K562 (cell line): ENCODE results near the gene PLXNA2. TPM values are rescaled to one million over a fixed set of nuclear protein-coding genes. Genes with fewer than 3 reads are reported as not detected.

ENCODE experiments used
- ATAC-seq: fragments of 200-7000 bp; cut with Tn5 transposase; 3 replicates; pipeline ENCODE4 v1.9.1; 2020; ENCODE audit warnings: moderate library complexity
- BruUV-seq: library from RNA; stranded (reverse); fragments of 400-500 nt; replicated peaks from 2 replicates; lab custom pipeline; 2021; lab: Mats Ljungman, UMichigan
- CTCF ChIA-PET: fragments of 300-600 bp; formaldehyde crosslinking; extraction: SDS; loops from one replicate; lab custom pipeline; 2021; ENCODE audit warnings: low intra/inter-chr PET ratio; lab: Yijun Ruan, JAX
- POLR2A ChIA-PET: fragments of 300-600, 350-650 bp; sonication (Branson Sonifier 250); formaldehyde crosslinking; extraction: SDS; loops from one replicate; lab custom pipeline; 2021; ENCODE audit warnings: antibody characterized with exemption, inconsistent platforms; lab: Yijun Ruan, JAX
- DNase-seq, 4 experiments: peaks; one replicate each; pipeline versions ENCODE4 v3.0.0 to v3.0.0-alpha.2; 2011 to 2018; ENCODE audit warnings: low spot score in 3 of 4, mixed read lengths in 3 of 4; ENCODE audit errors: extremely low read depth in 1 of 4
- FAIRE-seq: peaks from 2 replicates; lab custom pipeline; 2011; peaks lifted over from hg19 to GRCh38; lab: Jason Lieb, UNC
- H2AFZ ChIP-seq: 2 replicates; pipeline ENCODE4 v1.6.0; 2011; ENCODE audit warnings: low read depth, low read length, control low read depth, inconsistent platforms
- H3K27ac ChIP-seq: fragments of 200-600 bp; 3 replicates; pipeline ENCODE4 v1.8.0; 2011; ENCODE audit warnings: low read depth, mild to moderate bottlenecking, control low read depth, inconsistent platforms, low read length, moderate library complexity, mixed read lengths; ENCODE audit errors: extremely low read depth
- H3K27me3 ChIP-seq, 2 experiments: fragments of 300-600 bp in 1 of 2; 2 replicates in 1 of 2; 3 replicates in 1 of 2; pipeline versions ENCODE4 v1.6.0 to v1.8.0; 2011; ENCODE audit warnings: inconsistent platforms in 2 of 2, low read length in 2 of 2, mild to moderate bottlenecking in 1 of 2, mixed read lengths in 1 of 2, moderate library complexity in 1 of 2; ENCODE audit not compliant: control insufficient read depth in 2 of 2, insufficient read depth in 2 of 2
- H3K36me3 ChIP-seq: fragments of 300-600 bp; 3 replicates; pipeline ENCODE4 v1.8.0; 2011; ENCODE audit warnings: mild to moderate bottlenecking, low read length, inconsistent platforms; ENCODE audit not compliant: control insufficient read depth, insufficient read depth
- H3K4me1 ChIP-seq, 2 experiments: fragments of 200-600 bp in 1 of 2; replicated peaks in 1 of 2; 2 replicates in 1 of 2; 3 replicates in 1 of 2; pipeline versions ENCODE4 v1.5.1 to v1.8.0; 2011; ENCODE audit warnings: inconsistent platforms in 2 of 2, low read length in 2 of 2, mild to moderate bottlenecking in 1 of 2, mixed read lengths in 1 of 2, moderate library complexity in 1 of 2; ENCODE audit not compliant: control insufficient read depth in 2 of 2, insufficient read depth in 2 of 2
- H3K4me2 ChIP-seq: 2 replicates; pipeline ENCODE4 v1.6.1; 2011; ENCODE audit warnings: low read length, control low read depth, inconsistent platforms, mixed read lengths; ENCODE audit not compliant: insufficient read depth
- H3K4me3 ChIP-seq: fragments of 200-600 bp; sonication (generic), shearing (Covaris generic); 2 replicates; pipeline ENCODE4 v1.5.1; 2016; ENCODE audit warnings: control low read depth, inconsistent platforms
- H3K79me2 ChIP-seq: fragments of 200-600 bp; 3 replicates; pipeline ENCODE4 v1.8.0; 2011; ENCODE audit warnings: low read length, inconsistent platforms; ENCODE audit not compliant: control insufficient read depth, insufficient read depth
- H3K9ac ChIP-seq, 2 experiments: 2 replicates each; pipeline versions ENCODE4 v1.6.0 to v1.6.1; 2011; ENCODE audit warnings: low read depth in 2 of 2, low read length in 2 of 2, control low read depth in 1 of 2, inconsistent platforms in 1 of 2, mild to moderate bottlenecking in 1 of 2, mixed read lengths in 1 of 2; ENCODE audit not compliant: insufficient read depth in 1 of 2
- H3K9me1 ChIP-seq: one replicate; pipeline ENCODE4 v1.6.0; 2011; ENCODE audit warnings: inconsistent platforms, mild to moderate bottlenecking, low read length, moderate library complexity; ENCODE audit not compliant: control insufficient read depth, insufficient read depth
- H3K9me3 ChIP-seq: replicated peaks from 2 replicates; pipeline ENCODE4 v1.5.1; 2011; ENCODE audit warnings: low read depth, low read length, inconsistent platforms; ENCODE audit not compliant: control insufficient read depth, insufficient read depth
- H4K20me1 ChIP-seq: replicated peaks from 2 replicates; pipeline ENCODE4 v1.6.1; 2011; ENCODE audit warnings: low read length, inconsistent platforms, mixed read lengths; ENCODE audit not compliant: control insufficient read depth, insufficient read depth
- BRCA1 ChIP-seq, 2 experiments: fragments of 450-650 bp in 1 of 2; sonication (generic) in 1 of 2; formaldehyde crosslinking in 1 of 2; IDR thresholded peaks; 2 replicates each; pipeline versions ENCODE4 v1.5.0 to v1.6.1; 2017 to 2020; ENCODE audit warnings: mild to moderate bottlenecking in 1 of 2, missing genetic modification reagents in 1 of 2
- CBFA2T2 ChIP-seq: fragments of 450-650 bp; conservative IDR thresholded peaks from 2 replicates; pipeline ENCODE4 v1.6.1; 2017; ENCODE audit warnings: mild to moderate bottlenecking
- CBFA2T3 ChIP-seq: fragments of 450-650 bp; IDR thresholded peaks from 2 replicates; pipeline ENCODE4 v1.6.1; 2017
- CHD4 ChIP-seq: fragments of 200-600 bp; sonication (generic); IDR thresholded peaks from 3 replicates; pipeline ENCODE4 v1.6.1; 2012; ENCODE audit warnings: low read depth, mild to moderate bottlenecking, mixed read lengths, low read length, inconsistent platforms; ENCODE audit not compliant: insufficient read depth, insufficient replicate concordance, poor library complexity, severe bottlenecking
- HMBOX1 ChIP-seq: sonication (generic); IDR thresholded peaks from 2 replicates; pipeline ENCODE4 v1.6.1; 2016
- PHB2 ChIP-seq: fragments of 450-650 bp; IDR thresholded peaks from 2 replicates; pipeline ENCODE4 v1.6.1; 2017; ENCODE audit warnings: low read depth
- SMAD4 ChIP-seq: fragments of 250-450 bp; sonication (Bioruptor Pico); conservative IDR thresholded peaks from 2 replicates; pipeline ENCODE4 v1.8.0; 2021; ENCODE audit warnings: inconsistent platforms, mild to moderate bottlenecking, moderate library complexity
- YBX1 ChIP-seq: fragments of 450-650 bp; IDR thresholded peaks from 2 replicates; pipeline ENCODE4 v1.7.1; 2016; ENCODE audit warnings: mild to moderate bottlenecking
- ZNF165 ChIP-seq: fragments of 250-450 bp; sonication (Bioruptor Pico); IDR thresholded peaks from 2 replicates; pipeline ENCODE4 v1.4.0; 2020; ENCODE audit warnings: borderline replicate concordance
- WGBS: fragments of 100-300 bp; shearing (Covaris generic); methylation state at CpG from one replicate; pipeline ENCODE4 v1.1.6; 2016; ENCODE audit warnings: low coverage, mixed read lengths; ENCODE audit not compliant: insufficient coverage; ENCODE audit errors: missing lambda C conversion rate; 5-methylcytosine and 5-hydroxymethylcytosine counted together
- in situ Hi-C: fragments of 300-500 bp; cut with MboI; formaldehyde crosslinking; loops from 4 replicates; pipeline ENCODE4 v1.15.0; 2018; ENCODE audit warnings: inconsistent platforms, mixed read lengths
- intact Hi-C: fragments of 100-400 bp; cut with micrococcal nuclease; formaldehyde crosslinking; loops from 2 replicates; pipeline ENCODE4 v1.14.2; 2022
- polyA plus RNA-seq, 8 experiments: library from polyadenylated mRNA; depleted of rRNA in 4 of 8; stranded (reverse) in 5 of 8; unstranded in 3 of 8; fragments of >200 nt; fragmentation: Nextera tagmentation in 2 of 8; fragmentation: Illumina TruSeq in 1 of 8; extraction: Ambion mirVana in 2 of 8; extraction: Trizol in 1 of 8; gene quantifications; 2 replicates each; pipeline versions ENCODE4 v1.2.1 to v1.2.3, GENCODE V29; 2011 to 2014; ENCODE audit warnings: inconsistent platforms in 1 of 8, missing spikeins in 1 of 8
- total RNA-seq, 7 experiments: library from RNA; depleted of rRNA in 6 of 7; stranded (reverse); fragments of >200 nt in 6 of 7; fragmentation: Illumina TruSeq in 2 of 7; extraction: Trizol in 2 of 7; gene quantifications; 2 replicates each; pipeline versions ENCODE4 v1.2.1 to v1.2.3, GENCODE V29; 2011 to 2021; ENCODE audit warnings: low replicate concordance in 1 of 7
- TF ChIP-seq, protein P1 (sequence below): sonication (generic); formaldehyde crosslinking; IDR thresholded peaks from 2 replicates; pipeline ENCODE4 v1.8.0; 2023; ENCODE audit warnings: mild to moderate bottlenecking, missing genetic modification reagents

Gene PLXNA2
- total and polyA plus RNA-seq, 9 of the 15 experiments (the other 6 are each of a cell fraction or from before 2014, with no cell fraction given): 0.01 to 1.3 (median 0.32) TPM

- peaks cover 59 to 84% of the 10 kb centered on the region in 2 experiments for H3K4me1 ChIP-seq
- no peak for ATAC-seq
- H3K9me1 ChIP-seq: no peaks in the 10 kb centered on the region
- intact Hi-C loops (no loop called here), in situ Hi-C loops (no loop called here)
- ChIA-PET CTCF (no interaction called here), POLR2A (interaction anchor here (0.7 to 3.0 kb wide), 7 partner anchors 9 to 1795 kb away, joined by 3 to 17 read pairs (median 5); no protein-coding TSS in a partner anchor)
- no TSS peak for BruUV-seq
- H3K4me2 ChIP-seq: no peak overlapping the region
- FAIRE-seq: no peak
- no peak for DNase-seq
- H3K36me3 ChIP-seq: no peaks in the 10 kb centered on the region
- peak overlapping the region; percentile 40; the same call in 1 of the 2 replicates for H2AFZ ChIP-seq
- H3K79me2 ChIP-seq: no peaks in the 10 kb centered on the region
- H3K9ac ChIP-seq: no peak overlapping the region; a peak in 1 of 4 replicates
- H3K27me3 ChIP-seq: no peaks in the 10 kb centered on the region
- no peaks in the 10 kb centered on the region for H4K20me1 ChIP-seq
- no peaks in the 10 kb centered on the region for H3K9me3 ChIP-seq
- TF ChIP-seq CBFA2T2 (no peak), CHD4 (no peak), SMAD4 (no peak)
- TF ChIP-seq, all 486 proteins: peak for 0
- 70% methylated on average over 14 of the region's 14 CpGs for WGBS
- H3K4me3 ChIP-seq: no peak overlapping the region
- H3K27ac ChIP-seq: no peak overlapping the region
Observed at GRCh38 chr1:208222376-208223126, 21.6 kb downstream of the PLXNA2 start.

DNA sequence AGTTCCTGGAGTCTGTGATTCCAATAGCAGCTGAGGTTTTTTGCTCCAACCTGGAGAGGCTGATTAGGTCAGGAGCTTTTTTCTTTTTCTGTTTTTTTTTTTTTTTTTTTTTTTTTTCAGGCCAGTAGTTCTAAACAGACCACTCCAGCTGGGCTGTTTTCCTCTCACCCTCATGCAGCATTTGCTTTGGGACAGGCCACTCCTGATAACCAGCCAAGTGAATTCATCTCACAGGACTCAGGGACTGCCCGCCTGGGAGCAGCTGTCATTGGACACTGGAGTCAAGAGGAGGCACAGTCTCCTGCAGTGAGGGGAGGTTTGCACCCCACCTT is 22.9 kb downstream of the PLXNA2 start:
- Histone ChIP-seq H3K9me3 (no peaks in the 10 kb centered on the region), H3K4me3 (no peak overlapping the region), H3K36me3 (no peaks in the 10 kb centered on the region), H3K4me1 (peaks cover 63 to 72% of the 10 kb centered on the region in 2 experiments), H3K9ac (peak overlapping the region in 1 of 2 experiments; percentile 58; a peak in 1 of 4 replicates), H4K20me1 (no peaks in the 10 kb centered on the region), H3K79me2 (no peaks in the 10 kb centered on the region), H3K27ac (peak overlapping the region; percentile 88; the same call in 1 of the 3 replicates), H3K27me3 (no peaks in the 10 kb centered on the region), H3K9me1 (no peaks in the 10 kb centered on the region), H3K4me2 (no peak overlapping the region), H2AFZ (peak overlapping the region; percentile 92)
- ATAC-seq (no peak), FAIRE-seq (no peak), DNase-seq (peak; percentile 35 to 54 (median 40))
- intact Hi-C loops: no loop called here
- CTCF ChIA-PET: interaction anchor here (0.7 kb wide), 1 partner anchor 1031 kb away, joined by 4 read pairs; no protein-coding TSS in a partner anchor
- POLR2A ChIA-PET: interaction anchor here (0.5 to 3.0 kb wide), 9 partner anchors 9 to 271 kb away, joined by 3 to 17 read pairs (median 3); no protein-coding TSS in a partner anchor
- WGBS: 60% methylated on average over 1 of the region's 1 CpG
- BruUV-seq: no TSS peak
- in situ Hi-C loops: no loop called here
- TF ChIP-seq HMBOX1 (no peak), CBFA2T3 (peak; percentile 52), PHB2 (no peak), BRCA1 (IDR thresholded peaks at IDR 0.05) (no peak), BRCA1 (CRISPR knock-in tag; IDR thresholded peaks at IDR 0.05) (no peak), YBX1 (no peak), ZNF165 (no peak)
- TF ChIP-seq, protein P1, sequence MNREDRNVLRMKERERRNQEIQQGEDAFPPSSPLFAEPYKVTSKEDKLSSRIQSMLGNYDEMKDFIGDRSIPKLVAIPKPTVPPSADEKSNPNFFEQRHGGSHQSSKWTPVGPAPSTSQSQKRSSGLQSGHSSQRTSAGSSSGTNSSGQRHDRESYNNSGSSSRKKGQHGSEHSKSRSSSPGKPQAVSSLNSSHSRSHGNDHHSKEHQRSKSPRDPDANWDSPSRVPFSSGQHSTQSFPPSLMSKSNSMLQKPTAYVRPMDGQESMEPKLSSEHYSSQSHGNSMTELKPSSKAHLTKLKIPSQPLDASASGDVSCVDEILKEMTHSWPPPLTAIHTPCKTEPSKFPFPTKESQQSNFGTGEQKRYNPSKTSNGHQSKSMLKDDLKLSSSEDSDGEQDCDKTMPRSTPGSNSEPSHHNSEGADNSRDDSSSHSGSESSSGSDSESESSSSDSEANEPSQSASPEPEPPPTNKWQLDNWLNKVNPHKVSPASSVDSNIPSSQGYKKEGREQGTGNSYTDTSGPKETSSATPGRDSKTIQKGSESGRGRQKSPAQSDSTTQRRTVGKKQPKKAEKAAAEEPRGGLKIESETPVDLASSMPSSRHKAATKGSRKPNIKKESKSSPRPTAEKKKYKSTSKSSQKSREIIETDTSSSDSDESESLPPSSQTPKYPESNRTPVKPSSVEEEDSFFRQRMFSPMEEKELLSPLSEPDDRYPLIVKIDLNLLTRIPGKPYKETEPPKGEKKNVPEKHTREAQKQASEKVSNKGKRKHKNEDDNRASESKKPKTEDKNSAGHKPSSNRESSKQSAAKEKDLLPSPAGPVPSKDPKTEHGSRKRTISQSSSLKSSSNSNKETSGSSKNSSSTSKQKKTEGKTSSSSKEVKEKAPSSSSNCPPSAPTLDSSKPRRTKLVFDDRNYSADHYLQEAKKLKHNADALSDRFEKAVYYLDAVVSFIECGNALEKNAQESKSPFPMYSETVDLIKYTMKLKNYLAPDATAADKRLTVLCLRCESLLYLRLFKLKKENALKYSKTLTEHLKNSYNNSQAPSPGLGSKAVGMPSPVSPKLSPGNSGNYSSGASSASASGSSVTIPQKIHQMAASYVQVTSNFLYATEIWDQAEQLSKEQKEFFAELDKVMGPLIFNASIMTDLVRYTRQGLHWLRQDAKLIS (CRISPR knock-in tag): 0 out of 2 replicates have a peak, but pooled peaks have one; percentile 68
